ENCODE results near the gene PHIP. TPM values are rescaled to one million over a fixed set of nuclear protein-coding genes. Genes with fewer than 3 reads are reported as not detected.
"Not testable (repeated sequence)": the region's sequence is repeated elsewhere in the genome, so short reads cannot be mapped to it uniquely, and the experiment has no call there.

The PHIP gene
- polyA plus RNA-seq, 10 donors: 20.2 to 34.3 (median 28.0) TPM

DNA sequence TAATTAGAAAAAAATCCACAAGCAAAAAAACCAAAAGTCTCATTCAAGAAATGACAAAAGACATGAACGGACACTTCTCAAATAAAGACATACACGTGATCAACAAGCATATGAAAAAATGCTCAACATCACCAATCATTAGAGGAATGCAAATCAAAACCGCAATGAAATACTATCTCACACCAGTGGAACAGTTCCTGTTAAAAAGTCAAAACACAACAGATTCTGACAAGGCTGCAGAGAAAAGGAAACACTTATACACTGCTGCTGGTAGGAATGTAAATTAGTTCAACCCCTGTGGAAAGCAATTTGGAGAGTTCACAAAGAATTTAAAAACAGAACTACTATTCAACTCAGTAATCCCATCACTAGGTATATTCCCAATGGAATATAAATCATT lies 152.7 kb downstream of the PHIP start:
- DNase-seq: no peak

GRCh38 chr6:78921168-78921567 lies 156.9 kb downstream of the PHIP start:
- DNase-seq: not testable (repeated sequence)

GRCh38 chr6:78917788-78918187 lies 160.3 kb downstream of the PHIP start:
- DNase-seq: no peak

DNA sequence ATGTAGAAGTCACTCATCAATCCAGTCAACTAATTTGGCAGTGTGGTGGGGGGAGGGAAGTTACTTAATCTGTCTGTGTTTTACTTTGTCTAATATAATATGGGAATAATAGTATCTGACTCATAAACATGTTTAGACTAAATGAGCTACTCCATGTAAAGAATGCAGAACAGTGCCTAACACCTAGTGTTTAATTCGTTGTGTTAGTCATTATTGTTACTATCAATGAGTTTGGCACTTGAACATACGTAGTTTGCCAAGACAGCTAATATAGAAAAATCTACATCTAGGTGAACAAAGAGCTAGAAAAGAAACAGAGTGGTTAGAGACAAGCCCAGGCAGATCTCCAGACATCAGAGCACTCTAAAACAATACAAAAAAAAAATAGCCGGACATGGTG lies 161.6 kb downstream of the PHIP start:
- DNase-seq: no peak

GRCh38 chr6:78911218-78911940 lies 166.7 kb downstream of the PHIP start:
- no peak for DNase-seq

DNA sequence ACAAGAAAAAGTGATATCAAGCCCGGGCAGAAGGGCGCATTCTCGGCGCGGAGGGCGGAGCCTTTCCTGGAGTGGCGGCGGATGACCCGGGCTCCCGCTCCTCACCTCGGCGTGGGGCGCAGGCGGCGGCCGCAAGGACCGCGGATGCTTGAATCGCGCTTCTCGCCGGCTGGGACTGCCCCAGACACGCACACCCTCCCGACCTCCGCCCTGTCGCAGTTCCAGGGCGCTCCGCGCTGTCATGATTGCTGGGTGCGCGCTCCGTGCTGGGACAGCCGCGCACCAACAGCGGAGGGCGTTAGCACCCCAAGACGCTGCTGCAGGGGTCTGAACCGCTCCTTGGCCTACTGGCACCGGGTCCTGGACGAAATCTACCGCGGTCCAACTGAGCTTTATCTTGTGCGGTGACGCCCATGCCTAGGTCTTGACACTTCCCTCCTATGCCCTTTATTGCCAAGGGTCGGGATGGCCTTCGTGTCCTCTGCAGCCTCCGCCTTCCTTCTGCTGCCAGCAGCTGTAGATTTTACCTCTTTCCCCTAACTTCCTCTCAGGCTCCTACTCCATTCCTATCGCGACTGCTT lies 167.4 kb downstream of the PHIP start:
- peak in 2 of 3 donors; percentile 7 to 52 for DNase-seq

GRCh38 chr6:78910010-78910409 lies 168.0 kb downstream of the PHIP start:
- peak in 1 of 3 donors; percentile 2 for DNase-seq

GRCh38 chr6:78909391-78909790 lies 168.7 kb downstream of the PHIP start:
- peak; percentile 2 to 30 (median 27) for DNase-seq

- DNase-seq: no peak
Measured at GRCh38 chr6:78908621-78909020, 169.4 kb downstream of the PHIP start.

GRCh38 chr6:78896227-78896626 lies 181.8 kb downstream of the PHIP start:
- DNase-seq: no peak

- DNase-seq: not testable (repeated sequence)
Measured at GRCh38 chr6:78889901-78890300, 188.2 kb downstream of the PHIP start.

Other genes with a start within 250 kb of the PHIP start
- gene IRAK1BP1, start 210.7 kb downstream of the PHIP start, polyA plus RNA-seq (ENCODE audit: insufficient read length in 10 of 10): 1 to 10 TPM; 2.9 to 5.4 (median 3.9) TPM
- gene HMGN3, start 156.4 kb upstream of the PHIP start, polyA plus RNA-seq (ENCODE audit: insufficient read length in 10 of 10): 100 to 1,000 TPM; 106 to 160 (median 126) TPM